Astrocyte (in vitro differentiated cells and primary cell): ENCODE results near the gene LAMA3. TPM values are rescaled to one million over a fixed set of nuclear protein-coding genes. Genes with fewer than 3 reads are reported as not detected.

Experiments used
- DNase-seq: peaks from one replicate; pipeline ENCODE4 v3.0.0-alpha.2; 2010; ENCODE audit warnings: low read depth
- FAIRE-seq: peaks from 2 replicates; lab custom pipeline; 2011; peaks lifted over from hg19 to GRCh38; lab: Jason Lieb, UNC
- H2AFZ ChIP-seq: 2 replicates; pipeline ENCODE4 v1.6.0; 2012; ENCODE audit warnings: low read depth, low read length, inconsistent platforms
- H3K27ac ChIP-seq: 2 replicates; pipeline ENCODE4 v1.5.1; 2011; ENCODE audit warnings: low read depth, low read length, inconsistent platforms
- H3K27me3 ChIP-seq: 2 replicates; pipeline ENCODE4 v1.6.0; 2011; ENCODE audit warnings: low read length, inconsistent platforms; ENCODE audit not compliant: insufficient read depth
- H3K36me3 ChIP-seq: 2 replicates; pipeline ENCODE4 v1.5.1; 2011; ENCODE audit warnings: low read length, inconsistent platforms; ENCODE audit not compliant: insufficient read depth
- H3K4me1 ChIP-seq: 2 replicates; pipeline ENCODE4 v1.5.1; 2011; ENCODE audit warnings: low read length, inconsistent platforms; ENCODE audit not compliant: insufficient read depth
- H3K4me2 ChIP-seq: 2 replicates; pipeline ENCODE4 v1.6.0; 2012; ENCODE audit warnings: low read length, inconsistent platforms
- H3K4me3 ChIP-seq: 2 replicates; pipeline ENCODE4 v1.5.1; 2011; ENCODE audit warnings: low read depth, mild to moderate bottlenecking, low read length, inconsistent platforms; ENCODE audit not compliant: insufficient read depth
- H3K79me2 ChIP-seq: 2 replicates; pipeline ENCODE4 v1.6.0; 2012; ENCODE audit warnings: mild to moderate bottlenecking, low read length, inconsistent platforms; ENCODE audit not compliant: insufficient read depth
- H3K9ac ChIP-seq: 2 replicates; pipeline ENCODE4 v1.6.0; 2012; ENCODE audit warnings: mild to moderate bottlenecking, low read length, inconsistent platforms
- H3K9me3 ChIP-seq: 2 replicates; pipeline ENCODE4 v1.5.1; 2012; ENCODE audit warnings: low read depth, mild to moderate bottlenecking, low read length, inconsistent platforms; ENCODE audit not compliant: insufficient read depth
- H4K20me1 ChIP-seq: 2 replicates; pipeline ENCODE4 v1.6.0; 2012; ENCODE audit warnings: low read length, inconsistent platforms; ENCODE audit not compliant: insufficient read depth
- H3K27ac Mint-ChIP-seq: one replicate; pipeline ENCODE4 v1.8.0; 2021; ENCODE audit warnings: mild to moderate bottlenecking, mixed read lengths; ENCODE audit not compliant: unreplicated experiment
- H3K27me3 Mint-ChIP-seq: one replicate; pipeline ENCODE4 v1.8.0; 2021; ENCODE audit warnings: low read depth, mixed read lengths; ENCODE audit not compliant: unreplicated experiment
- H3K36me3 Mint-ChIP-seq: one replicate; pipeline ENCODE4 v1.8.0; 2021; ENCODE audit warnings: low read depth, mixed read lengths; ENCODE audit not compliant: unreplicated experiment
- H3K4me1 Mint-ChIP-seq: one replicate; pipeline ENCODE4 v1.8.0; 2021; ENCODE audit warnings: low read depth, mixed read lengths; ENCODE audit not compliant: unreplicated experiment
- H3K4me3 Mint-ChIP-seq: one replicate; pipeline ENCODE4 v1.8.0; 2021; ENCODE audit warnings: mild to moderate bottlenecking, moderate library complexity, mixed read lengths; ENCODE audit not compliant: unreplicated experiment
- H3K9me3 Mint-ChIP-seq: one replicate; pipeline ENCODE4 v1.8.0; 2021; ENCODE audit warnings: mild to moderate bottlenecking, mixed read lengths; ENCODE audit not compliant: unreplicated experiment
- EZH2 ChIP-seq: IDR thresholded peaks from 2 replicates; pipeline ENCODE4 v1.6.1; 2012; ENCODE audit warnings: mild to moderate bottlenecking, low read length, inconsistent platforms; ENCODE audit not compliant: insufficient read depth
- total RNA-seq: library from RNA; stranded (reverse); gene quantifications from 2 replicates; pipeline ENCODE4 v1.2.1, GENCODE V29; 2021
- TF ChIP-seq, protein P1 (sequence below): IDR thresholded peaks from 2 replicates; pipeline ENCODE4 v1.5.1; 2011; ENCODE audit warnings: low read depth, mild to moderate bottlenecking, inconsistent platforms, low read length, moderate library complexity; ENCODE audit not compliant: insufficient read depth

The LAMA3 gene
- total RNA-seq, 1 donor from 2014 or later: 0.86 TPM

GRCh38 chr18:23929362-23929930 is 240.2 kb downstream of the LAMA3 start:
- DNase-seq (no peak), FAIRE-seq (no peak)
- no peaks in the 10 kb centered on the region for H3K4me1 ChIP-seq
- Mint-ChIP-seq H3K4me1 (no peaks in the 10 kb centered on the region), H3K27ac (no peak overlapping the region), H3K27me3 (peaks cover 5% of the 10 kb centered on the region), H3K36me3 (no peaks in the 10 kb centered on the region), H3K9me3 (no peaks in the 10 kb centered on the region), H3K4me3 (no peak overlapping the region)
- H3K9ac ChIP-seq: no peak overlapping the region
- no peaks in the 10 kb centered on the region for H3K9me3 ChIP-seq
- H3K36me3 ChIP-seq: no peaks in the 10 kb centered on the region
- H3K79me2 ChIP-seq: no peaks in the 10 kb centered on the region
- H2AFZ ChIP-seq: no peak overlapping the region
- H3K27ac ChIP-seq: no peak overlapping the region
- H3K4me3 ChIP-seq: no peak overlapping the region
- H4K20me1 ChIP-seq: no peaks in the 10 kb centered on the region
- TF ChIP-seq, protein P1, sequence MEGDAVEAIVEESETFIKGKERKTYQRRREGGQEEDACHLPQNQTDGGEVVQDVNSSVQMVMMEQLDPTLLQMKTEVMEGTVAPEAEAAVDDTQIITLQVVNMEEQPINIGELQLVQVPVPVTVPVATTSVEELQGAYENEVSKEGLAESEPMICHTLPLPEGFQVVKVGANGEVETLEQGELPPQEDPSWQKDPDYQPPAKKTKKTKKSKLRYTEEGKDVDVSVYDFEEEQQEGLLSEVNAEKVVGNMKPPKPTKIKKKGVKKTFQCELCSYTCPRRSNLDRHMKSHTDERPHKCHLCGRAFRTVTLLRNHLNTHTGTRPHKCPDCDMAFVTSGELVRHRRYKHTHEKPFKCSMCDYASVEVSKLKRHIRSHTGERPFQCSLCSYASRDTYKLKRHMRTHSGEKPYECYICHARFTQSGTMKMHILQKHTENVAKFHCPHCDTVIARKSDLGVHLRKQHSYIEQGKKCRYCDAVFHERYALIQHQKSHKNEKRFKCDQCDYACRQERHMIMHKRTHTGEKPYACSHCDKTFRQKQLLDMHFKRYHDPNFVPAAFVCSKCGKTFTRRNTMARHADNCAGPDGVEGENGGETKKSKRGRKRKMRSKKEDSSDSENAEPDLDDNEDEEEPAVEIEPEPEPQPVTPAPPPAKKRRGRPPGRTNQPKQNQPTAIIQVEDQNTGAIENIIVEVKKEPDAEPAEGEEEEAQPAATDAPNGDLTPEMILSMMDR: no peak
- TF ChIP-seq EZH2: no peak
- H3K4me2 ChIP-seq: no peak overlapping the region
- H3K27me3 ChIP-seq: no peaks in the 10 kb centered on the region

GRCh38 chr18:23930002-23930401 is 240.7 kb downstream of the LAMA3 start:
- Histone ChIP-seq H3K9ac (no peak overlapping the region), H4K20me1 (no peaks in the 10 kb centered on the region), H3K36me3 (no peaks in the 10 kb centered on the region), H3K27ac (no peak overlapping the region), H3K4me2 (no peak overlapping the region), H3K4me3 (no peak overlapping the region), H3K9me3 (no peaks in the 10 kb centered on the region), H3K27me3 (no peaks in the 10 kb centered on the region), H2AFZ (no peak overlapping the region), H3K4me1 (no peaks in the 10 kb centered on the region), H3K79me2 (no peaks in the 10 kb centered on the region)
- DNase-seq: no peak
- no peaks in the 10 kb centered on the region for H3K9me3 Mint-ChIP-seq
- TF ChIP-seq EZH2: no peak
- TF ChIP-seq, protein P1: no peak
- peaks cover 11% of the 10 kb centered on the region for H3K27me3 Mint-ChIP-seq
- no peaks in the 10 kb centered on the region for H3K4me1 Mint-ChIP-seq
- no peak overlapping the region for H3K4me3 Mint-ChIP-seq
- no peaks in the 10 kb centered on the region for H3K36me3 Mint-ChIP-seq
- FAIRE-seq: peak; percentile 77
- H3K27ac Mint-ChIP-seq: no peak overlapping the region

DNA sequence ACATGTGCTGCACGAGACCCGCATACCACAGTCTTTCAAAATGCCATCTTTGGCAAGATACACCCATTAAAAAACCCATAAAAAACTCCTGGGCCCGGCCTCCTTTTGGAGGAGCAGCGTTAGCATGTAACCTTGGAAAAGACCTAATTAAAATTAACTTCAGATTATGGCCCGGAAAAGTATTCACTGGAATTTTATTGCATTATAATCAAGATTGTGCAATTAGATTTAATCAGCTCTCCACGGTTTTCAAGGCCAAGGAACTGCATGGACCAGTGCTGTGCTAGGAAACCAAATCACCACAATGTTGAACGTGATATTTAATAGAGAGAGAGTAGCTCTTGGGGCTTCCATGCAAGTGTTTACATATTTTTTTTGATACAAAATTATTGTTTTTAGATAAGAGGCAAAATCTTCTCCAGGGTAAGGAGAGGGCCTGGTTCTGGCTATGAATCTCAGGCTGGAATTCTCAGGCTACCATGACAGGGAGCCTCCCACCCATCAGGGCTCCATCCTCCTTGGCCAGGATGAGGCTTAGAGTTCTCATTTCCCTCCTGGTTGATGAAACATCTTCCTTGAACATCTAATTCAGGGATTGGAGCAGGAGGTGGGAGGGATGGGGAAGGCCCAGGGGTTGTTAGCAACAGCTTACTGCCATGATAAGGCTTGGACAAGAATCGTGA is 243.3 kb downstream of the LAMA3 start:
- Histone ChIP-seq H4K20me1 (no peaks in the 10 kb centered on the region), H2AFZ (no peak overlapping the region), H3K9me3 (no peaks in the 10 kb centered on the region), H3K27me3 (no peaks in the 10 kb centered on the region), H3K27ac (no peak overlapping the region), H3K9ac (no peak overlapping the region), H3K36me3 (no peaks in the 10 kb centered on the region), H3K4me1 (no peaks in the 10 kb centered on the region), H3K4me2 (no peak overlapping the region), H3K4me3 (no peak overlapping the region), H3K79me2 (no peaks in the 10 kb centered on the region)
- no peak for TF ChIP-seq EZH2
- TF ChIP-seq, protein P1: no peak
- no peak for FAIRE-seq
- Mint-ChIP-seq H3K36me3 (no peaks in the 10 kb centered on the region), H3K27ac (no peak overlapping the region), H3K4me3 (no peak overlapping the region), H3K4me1 (no peaks in the 10 kb centered on the region), H3K9me3 (no peaks in the 10 kb centered on the region), H3K27me3 (peaks cover 14% of the 10 kb centered on the region)
- DNase-seq: no peak
